K562 (cell line): ENCODE results near the gene IL1RL1. TPM values are rescaled to one million over a fixed set of nuclear protein-coding genes. Genes with fewer than 3 reads are reported as not detected.

Experiments used
- ETV6 ChIP-seq, 3 experiments: fragments of 150-350 bp in 1 of 3; sonication (generic) in 1 of 3; formaldehyde crosslinking in 1 of 3; IDR thresholded peaks; 2 replicates each; pipeline versions ENCODE4 v1.6.1 to v1.8.0; 2014 to 2022; ENCODE audit warnings: borderline replicate concordance in 2 of 3, low read depth in 2 of 3, antibody characterized with exemption in 1 of 3, low read length in 1 of 3, mild to moderate bottlenecking in 1 of 3, missing genetic modification reagents in 1 of 3
- GATA2 ChIP-seq: sonication (generic); formaldehyde crosslinking; IDR thresholded peaks from 2 replicates; pipeline ENCODE4 v1.4.0; 2020; ENCODE audit warnings: mild to moderate bottlenecking, missing genetic modification reagents
- HMBOX1 ChIP-seq: sonication (generic); IDR thresholded peaks from 2 replicates; pipeline ENCODE4 v1.6.1; 2016
- HNRNPUL1 ChIP-seq: fragments of 200-400 bp; formaldehyde crosslinking; IDR thresholded peaks from 2 replicates; pipeline ENCODE4 v1.6.1; 2017; ENCODE audit warnings: low read length
- KDM1A ChIP-seq, 2 experiments: fragments of 450-650 bp; IDR thresholded peaks; 2 replicates each; pipeline ENCODE4 v1.6.1; 2016; ENCODE audit warnings: mild to moderate bottlenecking in 2 of 2
- MEF2A ChIP-seq: IDR thresholded peaks from 2 replicates; pipeline ENCODE4 v1.6.1; 2011; ENCODE audit warnings: low read depth, mild to moderate bottlenecking, low read length, moderate library complexity; ENCODE audit not compliant: control insufficient read depth
- MEIS2 ChIP-seq: fragments of 450-650 bp; IDR thresholded peaks from 2 replicates; pipeline ENCODE4 v1.6.1; 2014; ENCODE audit warnings: mild to moderate bottlenecking; ENCODE audit not compliant: partially characterized antibody
- PML ChIP-seq: IDR thresholded peaks from 2 replicates; pipeline ENCODE4 v1.6.1; 2012; ENCODE audit warnings: low read length, inconsistent platforms
- PRDM10 ChIP-seq: fragments of 450-650 bp; IDR thresholded peaks from 2 replicates; pipeline ENCODE4 v1.6.1; 2018; ENCODE audit not compliant: partially characterized antibody
- TCF7L2 ChIP-seq: fragments of 150-350 bp; IDR thresholded peaks from 2 replicates; pipeline ENCODE4 v1.6.1; 2016; ENCODE audit warnings: low read depth, mild to moderate bottlenecking, low read length, moderate library complexity
- THAP12 ChIP-seq: fragments of 250-450 bp; sonication (Bioruptor Pico); IDR thresholded peaks from 2 replicates; pipeline ENCODE4 v1.9.0; 2021; ENCODE audit warnings: mild to moderate bottlenecking, inconsistent platforms
- ZBED1 ChIP-seq: IDR thresholded peaks from 2 replicates; pipeline ENCODE4 v1.6.1; 2014
- ZNF347 ChIP-seq: fragments of 450-650 bp; formaldehyde crosslinking; IDR thresholded peaks from 2 replicates; pipeline ENCODE4 v1.4.0; 2020; ENCODE audit warnings: low read depth, mild to moderate bottlenecking, moderate library complexity
- ZNF445 ChIP-seq: fragments of 250-450 bp; sonication (Bioruptor Pico); IDR thresholded peaks from 2 replicates; pipeline ENCODE4 v1.4.0; 2020; ENCODE audit warnings: low read depth, mild to moderate bottlenecking, moderate library complexity
- ZNF639 ChIP-seq, 2 experiments: fragments of 200-800 bp in 1 of 2; sonication (Bioruptor generic) in 1 of 2; sonication (generic) in 1 of 2; formaldehyde crosslinking in 1 of 2; IDR thresholded peaks in 1 of 2; conservative IDR thresholded peaks in 1 of 2; 2 replicates each; pipeline versions ENCODE4 v1.5.0 to v1.6.1; 2016 to 2020; ENCODE audit warnings: missing compliant biosample characterization in 1 of 2, missing genetic modification characterization in 1 of 2, missing genetic modification reagents in 1 of 2
- polyA plus RNA-seq, 8 experiments: library from polyadenylated mRNA; depleted of rRNA in 4 of 8; stranded (reverse) in 5 of 8; unstranded in 3 of 8; fragments of >200 nt; fragmentation: Nextera tagmentation in 2 of 8; fragmentation: Illumina TruSeq in 1 of 8; extraction: Ambion mirVana in 2 of 8; extraction: Trizol in 1 of 8; gene quantifications; 2 replicates each; pipeline versions ENCODE4 v1.2.1 to v1.2.3, GENCODE V29; 2011 to 2014; ENCODE audit warnings: inconsistent platforms in 1 of 8, missing spikeins in 1 of 8
- total RNA-seq, 7 experiments: library from RNA; depleted of rRNA in 6 of 7; stranded (reverse); fragments of >200 nt in 6 of 7; fragmentation: Illumina TruSeq in 2 of 7; extraction: Trizol in 2 of 7; gene quantifications; 2 replicates each; pipeline versions ENCODE4 v1.2.1 to v1.2.3, GENCODE V29; 2011 to 2021; ENCODE audit warnings: low replicate concordance in 1 of 7

IL1RL1 gene
- total and polyA plus RNA-seq, 9 of the 15 experiments (the other 6 are each of a cell fraction or from before 2014, with no cell fraction given) = 0.06 to 3.3 (median 0.59) TPM

- peak in 1 of 2 experiments; percentile 80; a peak in 2 of 4 replicates for TF ChIP-seq ZNF639 (CRISPR knock-in tag; conservative IDR thresholded peaks at IDR 0.05 in 1 of 2, IDR thresholded peaks at IDR 0.05 in 1 of 2)
- TF ChIP-seq TCF7L2 = no peak
- no peak for TF ChIP-seq THAP12
- TF ChIP-seq GATA2 (CRISPR knock-in tag) = peak; percentile 97
- TF ChIP-seq ZNF445 (CRISPR knock-in tag) = 0 out of 2 replicates have a peak, but pooled peaks have one; percentile 36
- no peak for TF ChIP-seq ZNF347 (CRISPR knock-in tag)
- TF ChIP-seq PML = peak; percentile 96
- TF ChIP-seq HMBOX1 = peak; percentile 99
- TF ChIP-seq KDM1A (IDR thresholded peaks at IDR 0.05) = peak; percentile 97
- peak; percentile 92 for TF ChIP-seq MEIS2
- peak; percentile 42 for TF ChIP-seq PRDM10
- TF ChIP-seq HNRNPUL1 = no peak
- peak; percentile 59; the same call in 1 of the 2 replicates for TF ChIP-seq MEF2A
- peak; percentile 91; the same call in 1 of the 2 replicates for TF ChIP-seq ZBED1
- TF ChIP-seq ETV6 (IDR thresholded peaks at IDR 0.05; ENCODE audit: borderline replicate concordance in 1 of 2, low read depth in 2 of 2, low read length in 1 of 2) = peak in 1 of 2 experiments; percentile 82; a peak in 1 of 4 replicates
- TF ChIP-seq ETV6 (CRISPR knock-in tag; IDR thresholded peaks at IDR 0.05; ENCODE audit: borderline replicate concordance) = no peak
These were observed 24.6 kb downstream of the IL1RL1 start (continued) for GRCh38 chr2:102335871-102336366.
